Activated T-helper 1 cell treated with anti-CD3 and anti-CD28 coated beads, Interleukin-12 subunit alpha, Interleukin-12 subunit beta, Interleukin-2, Interleukin-4 antibody, amounts not matched to agents 30 ng/mL and 10 ng/mL and 1 ng/mL, durations not matched to agents 14 hours and 24 hours and 36 hours (primary cell): ENCODE data around the gene MAP3K5. TPM values are rescaled to one million over a fixed set of nuclear protein-coding genes. Genes with fewer than 3 reads are reported as not detected.
A peak's percentile ranks its signal among the peaks of the same experiment; 100 is the strongest.
"Not testable (repeated sequence)": the region's sequence is repeated elsewhere in the genome, so short reads cannot be mapped to it uniquely, and the experiment has no call there.

Source experiments
- DNase-seq: peaks from one replicate; pipeline ENCODE4 v3.0.0; 2021; ENCODE audit warnings: low spot score
- H3K27ac Mint-ChIP-seq: one replicate; pipeline ENCODE4 v1.8.0; 2021; ENCODE audit warnings: mild to moderate bottlenecking, mixed read lengths
- H3K27me3 Mint-ChIP-seq: one replicate; pipeline ENCODE4 v1.8.0; 2022; ENCODE audit warnings: mild to moderate bottlenecking, moderate library complexity, mixed read lengths; ENCODE audit not compliant: insufficient read depth
- H3K36me3 Mint-ChIP-seq: one replicate; pipeline ENCODE4 v1.8.0; 2021; ENCODE audit warnings: low read depth, mixed read lengths
- H3K4me1 Mint-ChIP-seq: one replicate; pipeline ENCODE4 v1.8.0; 2021; ENCODE audit warnings: low read depth, mixed read lengths
- H3K4me3 Mint-ChIP-seq: one replicate; pipeline ENCODE4 v1.8.0; 2021; ENCODE audit warnings: mild to moderate bottlenecking, moderate library complexity, mixed read lengths
- H3K9me3 Mint-ChIP-seq: one replicate; pipeline ENCODE4 v1.8.0; 2021; ENCODE audit warnings: mixed read lengths
- intact Hi-C: fragments of 100-400 bp; cut with micrococcal nuclease; formaldehyde crosslinking; loops from one replicate; pipeline ENCODE4 v1.15.1; 2024
- total RNA-seq: library from RNA; stranded (reverse); gene quantifications from 2 replicates; pipeline ENCODE4 v1.2.3, GENCODE V29; 2022

Gene MAP3K5
- total RNA-seq, 1 donor from 2014 or later = 12.2 TPM

GRCh38 chr6:136719280-136720044 lies 72.8 kb downstream of the MAP3K5 start:
- Mint-ChIP-seq H3K9me3 (no peaks in the 10 kb centered on the region), H3K4me1 (peaks cover 63% of the 10 kb centered on the region), H3K4me3 (peak overlapping the region; percentile 58), H3K27me3 (no peaks in the 10 kb centered on the region), H3K27ac (peak overlapping the region; percentile 77), H3K36me3 (peaks cover 23% of the 10 kb centered on the region)
- intact Hi-C loops = loop anchor here (1.0 to 5.0 kb wide), 4 partner anchors 10 to 73 kb away; partner anchors contain the start of gene MAP3K5
- DNase-seq = no peak

DNA sequence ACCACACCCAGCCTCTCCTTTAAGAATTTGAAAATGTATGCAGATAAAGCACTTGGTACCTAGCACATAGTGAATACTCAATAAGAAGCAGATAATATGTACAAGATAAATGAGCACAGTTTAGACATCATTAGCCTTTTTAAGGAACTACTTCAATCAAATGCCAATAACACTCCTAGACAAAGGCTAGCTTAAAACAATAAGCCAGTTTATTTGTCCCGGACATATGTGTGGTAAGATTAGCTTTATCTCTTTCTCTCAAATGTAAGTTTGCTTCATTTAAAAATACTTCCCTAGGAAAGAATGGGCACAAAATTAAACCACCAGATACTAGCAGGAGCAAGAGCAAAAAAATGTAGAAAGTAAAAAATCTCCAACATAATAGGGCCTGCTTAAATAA lies 73.8 kb downstream of the MAP3K5 start:
- Mint-ChIP-seq H3K27ac (peak overlapping the region; percentile 21), H3K4me3 (no peak overlapping the region), H3K27me3 (no peaks in the 10 kb centered on the region), H3K36me3 (peaks cover 23% of the 10 kb centered on the region), H3K9me3 (no peaks in the 10 kb centered on the region), H3K4me1 (peaks cover 56% of the 10 kb centered on the region)
- intact Hi-C loops = loop anchor here (2.0 kb wide), 2 partner anchors 32 to 74 kb away; partner anchors contain the start of gene MAP3K5
- no peak for DNase-seq

DNA sequence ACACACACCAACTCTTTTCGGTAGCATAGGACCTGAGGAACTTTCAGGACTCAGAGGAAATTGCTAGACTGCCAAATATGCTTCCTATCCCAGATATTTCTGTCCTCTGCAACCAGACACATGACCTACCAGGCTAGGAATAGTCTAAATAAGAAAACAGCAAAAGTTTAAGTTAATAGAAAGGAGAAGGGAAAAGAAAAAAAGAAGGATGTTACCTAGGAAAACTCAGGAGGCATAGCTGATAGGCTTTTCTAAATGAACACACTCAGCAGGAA lies 74.6 kb downstream of the MAP3K5 start:
- Mint-ChIP-seq H3K9me3 (peaks cover 7% of the 10 kb centered on the region), H3K4me1 (peaks cover 59% of the 10 kb centered on the region), H3K36me3 (peaks cover 29% of the 10 kb centered on the region), H3K4me3 (no peak overlapping the region), H3K27ac (peak overlapping the region; percentile 24), H3K27me3 (no peaks in the 10 kb centered on the region)
- intact Hi-C loops = no loop called here
- no peak for DNase-seq

DNA sequence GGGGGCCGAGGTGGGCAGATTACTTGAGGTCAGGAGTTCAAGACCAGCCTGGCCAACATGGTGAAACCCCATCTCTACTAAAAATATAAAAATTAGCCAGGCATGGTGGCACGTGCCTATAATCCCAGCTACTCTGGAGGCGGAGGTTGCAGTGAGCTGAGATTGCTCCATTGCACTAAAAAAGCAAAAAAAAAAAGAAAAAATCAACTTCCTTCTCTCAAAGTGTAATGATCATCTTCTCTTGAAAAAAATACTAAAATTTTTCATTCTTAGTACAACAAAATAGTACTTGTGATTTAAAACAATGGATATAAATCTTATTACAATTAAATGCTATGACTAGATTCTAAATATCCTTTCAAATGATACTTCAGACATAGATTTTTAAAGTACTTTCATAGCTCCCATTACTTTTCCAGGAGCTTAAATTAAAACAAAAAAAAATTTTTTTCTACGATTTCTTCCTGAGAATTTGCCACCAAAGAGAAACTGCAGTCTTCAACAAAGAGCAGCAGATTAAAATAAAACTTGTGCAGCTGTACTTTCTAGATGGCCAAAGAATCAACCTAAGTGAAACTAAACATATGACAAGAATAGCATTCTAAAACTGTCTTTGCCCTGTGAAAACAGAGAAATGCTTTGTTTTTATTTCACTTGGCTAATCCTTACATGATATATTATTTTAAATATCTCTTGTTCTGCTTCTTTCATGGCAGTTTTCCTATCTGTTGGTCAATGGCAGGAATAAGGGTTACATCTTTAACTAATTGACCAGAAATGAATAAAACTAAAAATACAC lies 75.2 kb downstream of the MAP3K5 start:
- Mint-ChIP-seq H3K27ac (peak overlapping the region; percentile 24), H3K36me3 (peaks cover 32% of the 10 kb centered on the region), H3K4me1 (peaks cover 61% of the 10 kb centered on the region), H3K27me3 (no peaks in the 10 kb centered on the region), H3K4me3 (no peak overlapping the region), H3K9me3 (peaks cover 7% of the 10 kb centered on the region)
- intact Hi-C loops = no loop called here
- DNase-seq = no peak

- H3K27ac Mint-ChIP-seq, DNase-seq, H3K9me3 Mint-ChIP-seq, H3K4me3 Mint-ChIP-seq, H3K27me3 Mint-ChIP-seq, intact Hi-C loops: not testable (repeated sequence)
- H3K4me1 Mint-ChIP-seq = peaks cover 41% of the 10 kb centered on the region
- H3K36me3 Mint-ChIP-seq = peaks cover 31% of the 10 kb centered on the region
Observed at GRCh38 chr6:136712642-136713041, 79.6 kb downstream of the MAP3K5 start.

GRCh38 chr6:136711644-136712043 lies 80.6 kb downstream of the MAP3K5 start:
- H3K36me3 Mint-ChIP-seq = peaks cover 31% of the 10 kb centered on the region
- H3K27me3 Mint-ChIP-seq = no peaks in the 10 kb centered on the region
- peaks cover 43% of the 10 kb centered on the region for H3K4me1 Mint-ChIP-seq
- intact Hi-C loops = no loop called here
- H3K27ac Mint-ChIP-seq = no peak overlapping the region
- H3K9me3 Mint-ChIP-seq = peaks cover 7% of the 10 kb centered on the region
- H3K4me3 Mint-ChIP-seq = no peak overlapping the region
- no peak for DNase-seq

DNA sequence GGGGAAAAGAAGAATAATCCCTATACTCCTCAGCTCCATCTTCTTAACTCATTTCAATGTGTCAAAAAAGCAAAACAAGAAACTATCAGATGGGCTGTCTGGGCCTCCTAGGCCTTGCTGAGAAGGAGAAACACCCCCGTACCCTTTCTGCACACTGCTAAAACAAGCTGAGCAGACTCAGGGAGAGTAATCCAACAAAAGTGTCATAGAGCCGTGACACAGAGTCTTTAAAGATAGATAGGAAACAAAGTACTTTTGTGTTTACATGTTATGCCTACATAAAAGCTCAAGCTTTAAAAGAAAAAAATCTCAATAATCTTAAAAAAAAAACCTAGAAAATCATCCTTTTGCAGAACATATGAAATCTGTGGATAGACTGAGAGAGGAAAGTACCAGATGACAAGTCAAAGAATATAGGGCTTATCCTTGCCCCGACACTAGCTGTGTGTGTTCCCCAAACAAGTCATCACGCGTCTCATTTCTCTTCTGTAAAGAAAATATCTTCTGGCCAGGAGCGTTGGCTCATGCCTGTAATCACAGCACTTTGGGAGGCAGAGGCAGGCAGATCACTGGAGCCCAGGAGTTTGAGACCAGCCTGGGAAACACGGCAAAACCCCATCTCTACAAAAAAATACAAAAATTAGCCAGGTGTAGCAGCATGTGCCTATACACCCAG lies 81.3 kb downstream of the MAP3K5 start:
- Mint-ChIP-seq H3K36me3 (peaks cover 30% of the 10 kb centered on the region), H3K27me3 (no peaks in the 10 kb centered on the region), H3K4me1 (peaks cover 44% of the 10 kb centered on the region), H3K4me3 (no peak overlapping the region), H3K27ac (no peak overlapping the region), H3K9me3 (peaks cover 7% of the 10 kb centered on the region)
- intact Hi-C loops = no loop called here
- no peak for DNase-seq

DNA sequence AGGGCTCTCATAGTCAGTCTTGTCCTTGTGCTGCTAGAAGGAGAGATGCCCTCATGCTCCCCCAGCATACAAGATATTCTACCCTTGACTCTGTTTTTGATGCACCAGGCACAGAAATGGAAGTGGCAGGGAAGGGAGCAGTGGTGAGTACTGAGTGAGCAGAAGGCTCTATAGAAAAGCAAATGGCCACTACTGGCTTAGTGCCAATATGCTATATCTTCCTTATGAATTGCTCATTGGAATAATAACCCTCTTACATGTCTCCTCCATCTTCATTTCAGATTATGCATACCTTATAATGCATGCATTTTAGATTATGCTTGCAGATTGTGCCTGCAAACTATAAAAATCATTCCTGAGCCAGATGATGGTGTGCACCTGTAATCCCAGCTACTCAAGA lies 82.8 kb downstream of the MAP3K5 start:
- peaks cover 27% of the 10 kb centered on the region for H3K36me3 Mint-ChIP-seq
- peaks cover 43% of the 10 kb centered on the region for H3K4me1 Mint-ChIP-seq
- no peak overlapping the region for H3K4me3 Mint-ChIP-seq
- H3K27ac Mint-ChIP-seq = no peak overlapping the region
- no peak for DNase-seq
- intact Hi-C loops = no loop called here
- H3K27me3 Mint-ChIP-seq = no peaks in the 10 kb centered on the region
- H3K9me3 Mint-ChIP-seq = peaks cover 7% of the 10 kb centered on the region

DNA sequence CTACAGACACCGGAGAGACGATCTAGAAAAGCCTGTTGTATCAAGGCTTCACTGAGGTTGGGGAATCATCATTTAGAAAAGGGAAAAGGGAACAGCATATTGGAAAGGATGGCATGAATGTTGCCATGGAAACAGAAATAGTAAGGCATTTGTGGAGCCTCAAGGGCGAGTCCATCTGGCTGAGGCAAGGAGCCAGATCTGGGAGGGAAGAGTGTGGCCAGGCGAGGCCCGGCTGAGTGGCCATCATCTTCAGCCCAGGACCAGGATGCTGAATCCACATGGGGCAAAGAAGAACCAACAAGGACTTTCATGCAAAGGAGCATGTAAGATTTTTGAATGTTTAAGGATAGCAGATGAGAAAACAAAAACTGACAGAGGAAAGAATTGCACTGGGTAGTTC lies 85.8 kb downstream of the MAP3K5 start:
- H3K4me3 Mint-ChIP-seq = no peak overlapping the region
- intact Hi-C loops = no loop called here
- no peaks in the 10 kb centered on the region for H3K27me3 Mint-ChIP-seq
- no peak for DNase-seq
- H3K27ac Mint-ChIP-seq = peak overlapping the region; percentile 27
- H3K4me1 Mint-ChIP-seq = peaks cover 46% of the 10 kb centered on the region
- H3K36me3 Mint-ChIP-seq = peaks cover 23% of the 10 kb centered on the region
- H3K9me3 Mint-ChIP-seq = no peaks in the 10 kb centered on the region

DNA sequence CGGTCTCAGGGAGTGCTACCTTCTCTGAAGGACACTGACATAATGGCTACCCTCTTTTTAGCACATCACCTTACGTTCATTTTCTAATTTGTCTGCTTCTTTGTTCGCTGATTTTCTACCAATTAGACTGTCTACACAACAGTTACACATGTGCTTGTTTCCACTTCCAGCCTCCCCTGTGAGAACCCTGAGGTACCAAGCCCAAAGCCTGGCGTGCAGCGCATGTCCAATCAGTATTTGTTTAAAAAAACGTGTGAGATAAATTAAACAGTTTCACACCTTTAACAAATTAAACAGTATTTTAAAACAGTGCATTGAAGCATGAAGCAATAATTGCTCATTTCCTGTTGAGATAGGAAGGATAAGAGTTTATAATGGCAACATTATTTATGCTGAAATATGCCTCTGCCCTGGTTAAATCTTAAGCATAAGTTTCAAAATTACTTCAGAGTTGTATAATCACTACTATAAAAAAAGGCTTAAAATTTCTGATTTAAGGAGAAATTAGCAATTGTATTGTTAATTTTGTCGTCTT lies 88.9 kb downstream of the MAP3K5 start:
- intact Hi-C loops = no loop called here
- H3K9me3 Mint-ChIP-seq = no peaks in the 10 kb centered on the region
- H3K36me3 Mint-ChIP-seq = peaks cover 25% of the 10 kb centered on the region

DNA sequence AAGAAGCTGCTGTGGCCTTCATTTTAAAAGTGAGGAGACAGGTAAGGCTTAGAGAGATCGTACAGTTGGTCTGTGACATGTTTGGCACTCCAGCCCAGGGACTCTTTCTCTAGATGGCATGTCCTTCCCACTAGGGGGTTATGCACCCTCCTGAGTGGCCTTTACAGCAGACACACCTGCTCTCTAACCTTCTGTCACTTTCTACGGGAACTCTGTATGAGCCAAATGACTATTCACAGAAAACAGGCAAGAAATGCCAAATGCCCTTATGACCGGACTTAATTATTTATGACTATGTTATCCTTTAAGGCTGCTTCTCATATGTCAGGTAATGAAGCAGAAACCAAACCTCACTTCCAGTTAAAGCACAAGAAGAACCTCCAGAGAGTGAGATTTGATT lies 91.2 kb downstream of the MAP3K5 start:
- Mint-ChIP-seq H3K4me3 (no peak overlapping the region), H3K4me1 (peaks cover 35% of the 10 kb centered on the region), H3K27ac (no peak overlapping the region), H3K36me3 (peaks cover 33% of the 10 kb centered on the region), H3K27me3 (no peaks in the 10 kb centered on the region), H3K9me3 (no peaks in the 10 kb centered on the region)
- intact Hi-C loops = loop anchor here (2.0 kb wide), 1 partner anchor 92 kb away; the partner anchor contains the start of gene MAP3K5
- DNase-seq = no peak

More for the DNA sequence above, 88.9 kb downstream of the MAP3K5 start:
- no peak for DNase-seq
- H3K27me3 Mint-ChIP-seq = no peaks in the 10 kb centered on the region
- H3K4me3 Mint-ChIP-seq = no peak overlapping the region
- H3K27ac Mint-ChIP-seq = no peak overlapping the region
- peaks cover 46% of the 10 kb centered on the region for H3K4me1 Mint-ChIP-seq

DNA sequence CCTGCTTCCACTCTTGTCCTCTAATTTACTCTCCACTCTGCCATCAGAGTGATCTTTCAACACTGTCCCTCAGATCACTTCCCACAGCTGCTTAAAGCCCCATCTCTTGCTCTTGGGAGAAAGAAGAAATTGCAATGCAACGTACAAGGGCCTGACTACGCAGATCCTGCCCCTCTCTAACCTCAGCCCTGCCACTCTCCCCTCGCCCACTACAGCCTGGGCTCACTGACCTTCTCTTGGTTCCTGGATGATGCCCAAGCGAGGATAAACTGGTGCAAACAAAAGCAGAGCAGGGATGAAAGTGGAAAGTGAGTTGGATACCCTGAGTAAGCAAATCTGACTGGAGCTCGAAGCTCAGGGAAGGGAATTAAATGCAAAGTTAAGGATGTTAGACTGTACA lies 92.9 kb downstream of the MAP3K5 start:
- no peak overlapping the region for H3K4me3 Mint-ChIP-seq
- no peaks in the 10 kb centered on the region for H3K9me3 Mint-ChIP-seq

More for the DNA sequence above, 92.9 kb downstream of the MAP3K5 start:
- DNase-seq = no peak
- peaks cover 33% of the 10 kb centered on the region for H3K36me3 Mint-ChIP-seq
- intact Hi-C loops = no loop called here
- H3K27me3 Mint-ChIP-seq = no peaks in the 10 kb centered on the region
- H3K4me1 Mint-ChIP-seq = peaks cover 33% of the 10 kb centered on the region
- H3K27ac Mint-ChIP-seq = no peak overlapping the region
